ENCODE results near the gene CDHR3.

- TF ChIP-seq RNF2 (IDR thresholded peaks at IDR 0.05; ENCODE audit: borderline replicate concordance, low read depth, low read length, missing control alignments, poor library complexity, severe bottlenecking): no peak
- TF ChIP-seq CTCF (IDR thresholded peaks at IDR 0.05; ENCODE audit: control extremely low read depth in 1 of 3, insufficient read depth in 1 of 3, low read depth in 1 of 3, low read length in 3 of 3): no peak
- TF ChIP-seq MAFK (IDR thresholded peaks at IDR 0.05; ENCODE audit: low read depth, low read length): no peak
- TF ChIP-seq POLR2A (IDR thresholded peaks at IDR 0.05; ENCODE audit: control extremely low read depth in 1 of 2, low read depth in 2 of 2, low read length in 2 of 2): no peak
- no peak for TF ChIP-seq POLR2AphosphoS5 (IDR thresholded peaks at IDR 0.05; ENCODE audit: low read depth, low read length)
Observed at GRCh38 chr7:105913947-105914346, 49.1 kb upstream of the CDHR3 start.
